ENCODE measurements around the gene RSPO4. TPM values are rescaled to one million over a fixed set of nuclear protein-coding genes. Genes with fewer than 3 reads are reported as not detected.
"Not testable (repeated sequence)": the region's sequence is repeated elsewhere in the genome, so short reads cannot be mapped to it uniquely, and the experiment has no call there.

The RSPO4 gene
- total RNA-seq, 1 donor from 2014 or later: 1.2 TPM

GRCh38 chr20:1035466-1035865, 33.4 kb upstream of the RSPO4 start:
- DNase-seq (ENCODE audit: low read depth): no peak
- TF ChIP-seq, protein P1, sequence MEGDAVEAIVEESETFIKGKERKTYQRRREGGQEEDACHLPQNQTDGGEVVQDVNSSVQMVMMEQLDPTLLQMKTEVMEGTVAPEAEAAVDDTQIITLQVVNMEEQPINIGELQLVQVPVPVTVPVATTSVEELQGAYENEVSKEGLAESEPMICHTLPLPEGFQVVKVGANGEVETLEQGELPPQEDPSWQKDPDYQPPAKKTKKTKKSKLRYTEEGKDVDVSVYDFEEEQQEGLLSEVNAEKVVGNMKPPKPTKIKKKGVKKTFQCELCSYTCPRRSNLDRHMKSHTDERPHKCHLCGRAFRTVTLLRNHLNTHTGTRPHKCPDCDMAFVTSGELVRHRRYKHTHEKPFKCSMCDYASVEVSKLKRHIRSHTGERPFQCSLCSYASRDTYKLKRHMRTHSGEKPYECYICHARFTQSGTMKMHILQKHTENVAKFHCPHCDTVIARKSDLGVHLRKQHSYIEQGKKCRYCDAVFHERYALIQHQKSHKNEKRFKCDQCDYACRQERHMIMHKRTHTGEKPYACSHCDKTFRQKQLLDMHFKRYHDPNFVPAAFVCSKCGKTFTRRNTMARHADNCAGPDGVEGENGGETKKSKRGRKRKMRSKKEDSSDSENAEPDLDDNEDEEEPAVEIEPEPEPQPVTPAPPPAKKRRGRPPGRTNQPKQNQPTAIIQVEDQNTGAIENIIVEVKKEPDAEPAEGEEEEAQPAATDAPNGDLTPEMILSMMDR (conservative IDR thresholded peaks at IDR 0.05; ENCODE audit: low read depth, low read length): no peak
- H3K4me3 ChIP-seq (ENCODE audit: low read depth, low read length): no peak overlapping the region

- H3K4me3 ChIP-seq (ENCODE audit: low read depth, low read length): no peak overlapping the region
- DNase-seq (ENCODE audit: low read depth): no peak
Observed at GRCh38 chr20:1034415-1034789, 32.3 kb upstream of the RSPO4 start.

GRCh38 chr20:1033751-1034414, 31.8 kb upstream of the RSPO4 start:
- DNase-seq (ENCODE audit: low read depth): no peak
- no peak overlapping the region for H3K4me3 ChIP-seq (ENCODE audit: low read depth, low read length)
- TF ChIP-seq, protein P1 (conservative IDR thresholded peaks at IDR 0.05; ENCODE audit: low read depth, low read length): no peak

More at GRCh38 chr20:1034415-1034789, 32.3 kb upstream of the RSPO4 start:
- TF ChIP-seq, protein P1 (conservative IDR thresholded peaks at IDR 0.05; ENCODE audit: low read depth, low read length): no peak

- no peak overlapping the region for H3K4me3 ChIP-seq (ENCODE audit: low read depth, low read length)
- TF ChIP-seq, protein P1 (conservative IDR thresholded peaks at IDR 0.05; ENCODE audit: low read depth, low read length): no peak
- no peak for DNase-seq (ENCODE audit: low read depth)
Observed at GRCh38 chr20:1029980-1030379, 27.9 kb upstream of the RSPO4 start.

GRCh38 chr20:1026214-1026613, 24.1 kb upstream of the RSPO4 start:
- not testable (repeated sequence) for DNase-seq (ENCODE audit: low read depth); H3K4me3 ChIP-seq (ENCODE audit: low read depth, low read length)

- TF ChIP-seq, protein P1 (conservative IDR thresholded peaks at IDR 0.05; ENCODE audit: low read depth, low read length): no peak
- H3K4me3 ChIP-seq (ENCODE audit: low read depth, low read length): no peak overlapping the region
- no peak for DNase-seq (ENCODE audit: low read depth)
Observed at GRCh38 chr20:1022871-1023270, 20.8 kb upstream of the RSPO4 start.

GRCh38 chr20:1020614-1021013, 18.5 kb upstream of the RSPO4 start:
- no peak for DNase-seq (ENCODE audit: low read depth)
- TF ChIP-seq, protein P1 (conservative IDR thresholded peaks at IDR 0.05; ENCODE audit: low read depth, low read length): no peak
- H3K4me3 ChIP-seq (ENCODE audit: low read depth, low read length): no peak overlapping the region

All from epithelial cell of proximal tubule (primary cell).